Stomach (tissue), 9 donors: ENCODE data around the gene CCL14. TPM values are rescaled to one million over a fixed set of nuclear protein-coding genes. Genes with fewer than 3 reads are reported as not detected.

Experiments
- DNase-seq, 2 donors: peaks; one replicate each; pipeline versions ENCODE4 v3.0.0 to v3.0.0-alpha.2; 2013 to 2019
- H3K27ac ChIP-seq, 5 donors: fragments of 200-600 bp in 4 of 5; sonication (generic) in 4 of 5; one replicate each; pipeline ENCODE4 v1.5.1; 2013 to 2019; ENCODE audit warnings: mild to moderate bottlenecking in 1 of 5, moderate library complexity in 1 of 5
- H3K27me3 ChIP-seq, 3 donors: fragments of 200-600 bp; sonication (generic); one replicate each; pipeline ENCODE4 v1.5.1; 2017 to 2019; ENCODE audit warnings: mixed run types in 1 of 3
- H3K36me3 ChIP-seq, 4 donors: fragments of 200-600 bp; sonication (generic); 1 replicate in 3 of 4; 2 replicates in 1 of 4; pipeline ENCODE4 v1.5.1; 2016 to 2019
- H3K4me1 ChIP-seq, 4 donors: fragments of 200-600 bp; sonication (generic); one replicate each; pipeline ENCODE4 v1.5.1; 2016 to 2019
- H3K4me3 ChIP-seq, 4 donors: fragments of 200-600 bp; sonication (generic) in 3 of 4; one replicate each; pipeline ENCODE4 v1.5.1; 2016 to 2019; ENCODE audit warnings: mild to moderate bottlenecking in 1 of 4
- H3K9me3 ChIP-seq, 4 donors: fragments of 200-600 bp; sonication (generic); one replicate each; pipeline ENCODE4 v1.5.1; 2016 to 2019
- CTCF ChIP-seq, 7 experiments: fragments of 450-650 bp in 4 of 7; fragments of 200-600 bp in 3 of 7; sonication (generic) in 3 of 7; IDR thresholded peaks; one replicate each; pipeline ENCODE4 v1.5.1; 2016 to 2019; ENCODE audit warnings: antibody characterized with exemption in 7 of 7, control low read depth in 2 of 7, mild to moderate bottlenecking in 1 of 7
- EP300 ChIP-seq: sonication (generic); formaldehyde crosslinking; IDR thresholded peaks from one replicate; pipeline ENCODE4 v1.6.1; 2017; ENCODE audit warnings: antibody characterized with exemption
- POLR2A ChIP-seq, 4 donors: fragments of 450-650 bp; IDR thresholded peaks; one replicate each; pipeline ENCODE4 v1.6.1; 2016; ENCODE audit warnings: antibody characterized with exemption in 4 of 4, control low read depth in 2 of 4, mild to moderate bottlenecking in 1 of 4, moderate library complexity in 1 of 4
- POLR2AphosphoS5 ChIP-seq, 3 donors: sonication (generic); formaldehyde crosslinking; IDR thresholded peaks; one replicate each; pipeline ENCODE4 v1.6.1; 2016; ENCODE audit warnings: antibody characterized with exemption in 3 of 3
- WGBS, 5 donors: extraction: QIAGEN DNeasy Blood & Tissue Kit in 3 of 5; methylation state at CpG; one replicate each; pipeline versions ENCODE4 v1.1.5 to v1.1.7; 2013 to 2018; 5-methylcytosine and 5-hydroxymethylcytosine counted together
- intact Hi-C: fragments of 100-400 bp; cut with DNase I; formaldehyde crosslinking; loops from one replicate; pipeline ENCODE4 v1.15.1; 2023; ENCODE audit warnings: low total_unique reads
- polyA plus RNA-seq, 3 donors: library from polyadenylated mRNA; stranded (reverse); fragments of 200-250 nt; gene quantifications; one replicate each; pipeline ENCODE4 v1.2.3, GENCODE V29; 2013
- total RNA-seq, 5 donors: library from RNA; depleted of rRNA; stranded (reverse); fragments of >200 nt; gene quantifications; one replicate each; pipeline versions ENCODE4 v1.1.0 to v1.2.3, GENCODE V29; 2014 to 2016
- donor health status: healthy with polysubstance abuse.
- donor health status: Bipolar disorder and iron deficiency.
- donor health status: healthy.

Gene CCL14
- total and polyA plus RNA-seq, 8 donors: 0.58 to 80.3 (median 3.3) TPM

GRCh38 chr17:36004594-36005108 is 18.1 kb upstream of the CCL14 start:
- DNase-seq: peak in 1 of 2 donors; percentile 38
- Histone ChIP-seq H3K4me1 (peaks cover 7 to 15% (median 11%) of the 10 kb centered on the region in 4 donors), H3K36me3 (no peaks in the 10 kb centered on the region), H3K27me3 (no peaks in the 10 kb centered on the region), H3K9me3 (peaks cover 0 to 19% (median 16%) of the 10 kb centered on the region in 4 donors), H3K4me3 (no peak overlapping the region), H3K27ac (no peak overlapping the region)
- intact Hi-C loops: no loop called here
- WGBS, 5 donors: 20 to 38% (median 24%) methylated on average over 4 of the region's 4 CpGs
- TF ChIP-seq POLR2A (IDR thresholded peaks at IDR 0.05) (no peak), POLR2AphosphoS5 (IDR thresholded peaks at IDR 0.05) (no peak), EP300 (no peak), CTCF (IDR thresholded peaks at IDR 0.05) (no peak)

GRCh38 chr17:36002631-36003030 is 16.1 kb upstream of the CCL14 start:
- no peak for DNase-seq
- Histone ChIP-seq H3K36me3 (no peaks in the 10 kb centered on the region), H3K27me3 (peaks cover 0 to 11% (median 0%) of the 10 kb centered on the region in 3 donors), H3K9me3 (no peaks in the 10 kb centered on the region), H3K4me1 (peaks cover 7 to 15% (median 11%) of the 10 kb centered on the region in 4 donors), H3K4me3 (no peak overlapping the region), H3K27ac (no peak overlapping the region)
- no peak for TF ChIP-seq POLR2A (IDR thresholded peaks at IDR 0.05)
- TF ChIP-seq POLR2AphosphoS5 (IDR thresholded peaks at IDR 0.05): no peak
- TF ChIP-seq EP300: no peak
- no peak for TF ChIP-seq CTCF (IDR thresholded peaks at IDR 0.05)
- intact Hi-C loops: no loop called here
- 86 to 94% (median 91%) methylated on average over 7 of the region's 7 CpGs for WGBS, 5 donors

GRCh38 chr17:36001862-36002603 is 15.5 kb upstream of the CCL14 start:
- intact Hi-C loops: no loop called here
- no peaks in the 10 kb centered on the region for H3K9me3 ChIP-seq
- H3K27ac ChIP-seq: no peak overlapping the region
- H3K36me3 ChIP-seq: no peaks in the 10 kb centered on the region
- H3K4me3 ChIP-seq: no peak overlapping the region
- WGBS, 5 donors: 49 to 68% (median 55%) methylated on average over 6 of the region's 6 CpGs
- TF ChIP-seq CTCF (IDR thresholded peaks at IDR 0.05) (no peak), EP300 (no peak), POLR2AphosphoS5 (IDR thresholded peaks at IDR 0.05) (peak in 1 of 3 donors; percentile 75)
- peaks cover 0 to 11% (median 0%) of the 10 kb centered on the region in 3 donors for H3K27me3 ChIP-seq
- peaks cover 7 to 15% (median 11%) of the 10 kb centered on the region in 4 donors for H3K4me1 ChIP-seq
- DNase-seq: peak; percentile 70 to 91

- 68 to 78% (median 77%) methylated on average over 6 of the region's 6 CpGs for WGBS, 5 donors
- DNase-seq: no peak
- Histone ChIP-seq H3K27me3 (peaks cover 0 to 11% (median 0%) of the 10 kb centered on the region in 3 donors), H3K4me1 (peaks cover 7 to 15% (median 11%) of the 10 kb centered on the region in 4 donors), H3K27ac (no peak within 1 kb of the TSS), H3K9me3 (no peaks in the 10 kb centered on the region), H3K36me3 (no peaks in the 10 kb centered on the region), H3K4me3 (no peak within 1 kb of the TSS)
- intact Hi-C loops: no loop called here
- TF ChIP-seq CTCF (IDR thresholded peaks at IDR 0.05): no peak
- no peak for TF ChIP-seq EP300
- TF ChIP-seq POLR2A (IDR thresholded peaks at IDR 0.05): no peak
- TF ChIP-seq POLR2AphosphoS5 (IDR thresholded peaks at IDR 0.05): no peak
These were observed 14.7 kb upstream of the CCL14 start, which contains the start of gene CCL15 for GRCh38 chr17:36001110-36001771. Gene CCL15 (minus strand): TSS chr17:36001553. CDS start chr17:36001492, 61 bp downstream.
